IPS-18a (cell line): Measurements from ENCODE around the gene CHD5.

ENCODE experiments used
- H3K27ac ChIP-seq: one replicate; pipeline ENCODE4 v1.5.1; 2013; ENCODE audit warnings: low read length
- H3K27me3 ChIP-seq: one replicate; pipeline ENCODE4 v1.6.1; 2013; ENCODE audit warnings: mild to moderate bottlenecking, low read length; ENCODE audit not compliant: control insufficient read depth, insufficient read depth
- H3K36me3 ChIP-seq: one replicate; pipeline ENCODE4 v1.6.1; 2013; ENCODE audit warnings: low read depth, low read length; ENCODE audit not compliant: control insufficient read depth
- H3K4me1 ChIP-seq: one replicate; pipeline ENCODE4 v1.6.1; 2013; ENCODE audit warnings: low read depth, low read length; ENCODE audit not compliant: control insufficient read depth
- H3K4me3 ChIP-seq: one replicate; pipeline ENCODE4 v1.5.1; 2013; ENCODE audit warnings: low read length
- H3K9ac ChIP-seq: one replicate; pipeline ENCODE4 v1.6.1; 2013; ENCODE audit warnings: mild to moderate bottlenecking, low read length, moderate library complexity
- H3K9me3 ChIP-seq: one replicate; pipeline ENCODE4 v1.6.1; 2013; ENCODE audit warnings: low read depth, low read length; ENCODE audit not compliant: control insufficient read depth

Gene CHD5

DNA sequence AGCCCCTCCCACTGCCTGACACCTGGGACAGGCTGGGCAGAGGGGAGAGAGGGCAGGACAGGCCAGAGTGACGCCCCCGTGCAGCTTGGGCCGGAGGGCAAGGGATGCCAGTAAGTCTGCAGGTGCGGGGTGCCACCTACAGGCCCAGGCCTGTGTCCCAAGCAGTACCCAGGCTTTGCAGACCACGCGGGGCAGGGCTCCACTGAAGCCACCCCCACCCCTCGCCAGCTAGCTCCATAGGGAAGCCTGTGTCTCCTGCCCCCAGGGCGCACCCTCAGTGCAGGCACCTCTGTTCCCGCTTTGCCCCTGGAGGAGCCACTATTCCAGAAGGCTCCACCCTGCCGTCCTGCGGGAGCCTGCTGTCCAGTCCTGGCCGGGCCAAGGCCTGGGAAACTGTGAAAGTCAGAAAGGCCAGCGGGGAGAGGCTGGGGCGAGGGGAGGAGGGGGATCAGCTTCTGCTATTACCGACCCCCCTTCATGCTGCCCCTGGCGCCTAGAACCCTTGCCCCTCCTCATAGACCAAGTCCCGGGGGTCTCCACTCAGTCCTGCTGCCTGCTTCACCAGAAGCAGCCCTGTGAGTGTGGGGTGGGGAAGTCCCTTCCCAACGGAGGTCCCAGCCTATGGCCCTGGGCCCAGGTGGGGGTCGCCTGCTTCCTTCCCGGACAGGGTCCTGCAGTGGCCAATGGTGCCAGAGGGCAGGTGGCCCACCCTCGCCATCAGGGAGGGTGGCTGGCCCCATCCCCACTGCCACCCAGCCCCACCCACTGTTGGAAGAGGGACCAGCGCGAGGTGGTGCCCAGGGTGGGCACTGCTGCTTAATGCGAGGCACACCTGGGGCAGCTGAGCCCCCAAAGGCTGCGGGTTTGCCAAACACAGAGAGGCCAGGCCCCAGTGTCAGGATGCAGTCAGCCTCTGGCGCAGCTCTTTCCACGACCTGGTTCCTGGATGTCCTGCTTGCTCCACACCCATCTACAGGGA is 80.0 kb downstream of the CHD5 start:
- no peaks in the 10 kb centered on the region for H3K4me1 ChIP-seq
- no peaks in the 10 kb centered on the region for H3K27me3 ChIP-seq
- H3K36me3 ChIP-seq = no peaks in the 10 kb centered on the region
- no peaks in the 10 kb centered on the region for H3K9me3 ChIP-seq
- no peak overlapping the region for H3K27ac ChIP-seq
- no peak overlapping the region for H3K4me3 ChIP-seq
- H3K9ac ChIP-seq = no peak overlapping the region

DNA sequence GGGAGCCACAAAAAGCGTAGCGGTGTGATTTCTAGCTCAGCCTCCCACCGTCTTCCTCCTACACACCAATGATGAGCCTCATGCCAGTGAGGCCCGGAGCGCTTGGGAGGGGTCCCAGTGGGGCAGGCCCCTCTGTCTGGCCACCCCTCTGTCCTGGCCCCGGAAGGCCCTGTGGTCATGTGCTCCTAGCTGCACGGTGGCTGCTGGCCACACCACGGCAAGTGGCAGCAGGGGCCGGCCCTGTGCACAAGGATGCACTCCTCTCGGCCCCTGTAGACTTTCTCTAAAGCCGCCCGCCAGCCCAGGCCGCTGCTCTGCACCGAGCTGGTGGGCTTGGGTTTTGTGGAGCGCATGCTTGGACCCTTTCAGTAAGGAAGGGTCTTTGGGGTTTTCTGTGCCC is 80.8 kb downstream of the CHD5 start:
- no peaks in the 10 kb centered on the region for H3K36me3 ChIP-seq
- H3K27me3 ChIP-seq = no peaks in the 10 kb centered on the region
- H3K27ac ChIP-seq = no peak overlapping the region
- no peaks in the 10 kb centered on the region for H3K9me3 ChIP-seq
- no peak overlapping the region for H3K4me3 ChIP-seq
- H3K4me1 ChIP-seq = no peaks in the 10 kb centered on the region
- no peak overlapping the region for H3K9ac ChIP-seq

- no peak overlapping the region for H3K4me3 ChIP-seq
- H3K9ac ChIP-seq = no peak overlapping the region
- H3K36me3 ChIP-seq = no peaks in the 10 kb centered on the region
- H3K27me3 ChIP-seq = no peaks in the 10 kb centered on the region
- no peaks in the 10 kb centered on the region for H3K9me3 ChIP-seq
- no peaks in the 10 kb centered on the region for H3K4me1 ChIP-seq
- H3K27ac ChIP-seq = no peak overlapping the region
Observed at GRCh38 chr1:6098303-6099215, 81.6 kb downstream of the CHD5 start.

DNA sequence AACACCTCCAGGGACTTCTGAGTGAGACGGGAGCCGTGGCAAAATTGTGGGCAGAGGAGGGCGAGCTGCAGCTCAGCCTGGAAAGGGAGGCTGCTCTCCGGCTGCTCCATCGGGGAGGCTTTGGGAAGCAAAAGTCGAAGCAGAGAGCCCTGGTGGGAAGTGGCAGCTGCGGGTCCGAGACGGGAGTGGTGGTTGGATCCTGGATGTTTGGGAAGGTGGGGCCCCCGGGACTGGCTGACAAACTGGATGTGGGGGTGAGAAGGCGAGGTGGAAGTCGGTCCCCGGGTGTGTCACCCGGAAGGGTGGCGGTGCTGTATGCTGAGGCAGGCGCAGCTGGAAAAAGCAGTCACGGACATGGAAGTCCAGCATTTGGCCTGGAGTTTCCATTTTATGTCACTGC is 82.3 kb downstream of the CHD5 start:
- Histone ChIP-seq H3K27me3 (no peaks in the 10 kb centered on the region), H3K4me1 (no peaks in the 10 kb centered on the region), H3K4me3 (no peak overlapping the region), H3K36me3 (no peaks in the 10 kb centered on the region), H3K9ac (no peak overlapping the region), H3K9me3 (no peaks in the 10 kb centered on the region), H3K27ac (no peak overlapping the region)

GRCh38 chr1:6097117-6097595 is 83.0 kb downstream of the CHD5 start:
- no peaks in the 10 kb centered on the region for H3K27me3 ChIP-seq
- H3K9me3 ChIP-seq = no peaks in the 10 kb centered on the region
- no peaks in the 10 kb centered on the region for H3K4me1 ChIP-seq
- no peak overlapping the region for H3K9ac ChIP-seq
- H3K36me3 ChIP-seq = no peaks in the 10 kb centered on the region
- H3K4me3 ChIP-seq = no peak overlapping the region
- H3K27ac ChIP-seq = no peak overlapping the region

- Histone ChIP-seq H3K9ac (no peak overlapping the region), H3K27me3 (no peaks in the 10 kb centered on the region), H3K9me3 (no peaks in the 10 kb centered on the region), H3K27ac (no peak overlapping the region), H3K36me3 (no peaks in the 10 kb centered on the region), H3K4me1 (no peaks in the 10 kb centered on the region), H3K4me3 (no peak overlapping the region)
Observed at GRCh38 chr1:6096243-6097116, 83.6 kb downstream of the CHD5 start.

- Histone ChIP-seq H3K9me3 (no peaks in the 10 kb centered on the region), H3K4me3 (no peak overlapping the region), H3K27ac (no peak overlapping the region), H3K36me3 (no peaks in the 10 kb centered on the region), H3K4me1 (no peaks in the 10 kb centered on the region), H3K9ac (no peak overlapping the region), H3K27me3 (no peaks in the 10 kb centered on the region)
Observed at GRCh38 chr1:6095511-6096242, 84.4 kb downstream of the CHD5 start.

GRCh38 chr1:6094801-6095505 is 85.2 kb downstream of the CHD5 start:
- Histone ChIP-seq H3K4me3 (no peak overlapping the region), H3K27me3 (no peaks in the 10 kb centered on the region), H3K36me3 (no peaks in the 10 kb centered on the region), H3K27ac (no peak overlapping the region), H3K9me3 (no peaks in the 10 kb centered on the region), H3K4me1 (no peaks in the 10 kb centered on the region), H3K9ac (no peak overlapping the region)

DNA sequence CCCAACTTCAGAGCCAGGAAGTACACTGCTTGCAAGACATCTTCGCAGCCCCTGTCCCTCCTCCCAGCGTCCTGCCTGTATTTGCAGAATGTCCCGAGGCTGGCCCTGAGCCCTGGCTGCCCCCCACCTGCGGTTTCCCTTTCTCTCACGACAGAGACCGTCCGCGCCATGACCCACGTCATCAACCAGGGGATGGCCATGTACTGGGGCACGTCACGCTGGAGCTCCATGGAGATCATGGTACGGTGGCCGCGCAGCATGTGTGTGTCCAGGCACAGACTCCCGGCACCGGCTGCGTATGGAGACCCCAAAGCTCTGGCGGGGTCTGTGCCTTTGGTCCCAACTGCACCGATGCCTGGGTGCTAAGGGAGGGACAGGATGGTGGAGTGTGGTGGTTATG is 85.9 kb downstream of the CHD5 start:
- H3K4me3 ChIP-seq = no peak overlapping the region
- H3K27me3 ChIP-seq = no peaks in the 10 kb centered on the region
- no peaks in the 10 kb centered on the region for H3K9me3 ChIP-seq
- no peaks in the 10 kb centered on the region for H3K36me3 ChIP-seq
- no peak overlapping the region for H3K27ac ChIP-seq
- no peaks in the 10 kb centered on the region for H3K4me1 ChIP-seq
- no peak overlapping the region for H3K9ac ChIP-seq

DNA sequence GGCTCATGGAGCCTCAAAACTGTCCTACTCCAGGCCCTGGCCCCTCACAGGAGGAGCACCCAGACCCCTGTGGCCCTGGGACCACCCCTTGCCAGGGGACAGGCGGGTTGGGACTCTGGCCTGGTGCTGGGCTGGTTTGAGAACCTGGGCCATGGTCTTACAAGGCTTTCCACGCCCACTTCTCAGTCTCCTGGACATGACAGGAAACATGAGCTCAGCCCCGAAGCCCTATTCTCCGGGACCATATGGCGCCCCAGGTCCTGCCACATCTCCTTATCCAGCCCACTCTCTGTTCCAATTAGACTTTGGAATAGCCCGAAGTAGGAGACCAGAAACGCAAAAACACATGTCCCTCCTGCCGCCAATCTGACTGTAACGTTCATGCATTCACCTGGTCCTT is 86.5 kb downstream of the CHD5 start:
- no peak overlapping the region for H3K9ac ChIP-seq
- no peak overlapping the region for H3K27ac ChIP-seq
- no peaks in the 10 kb centered on the region for H3K4me1 ChIP-seq
- no peaks in the 10 kb centered on the region for H3K36me3 ChIP-seq
- H3K9me3 ChIP-seq = no peaks in the 10 kb centered on the region
- H3K27me3 ChIP-seq = no peaks in the 10 kb centered on the region
- H3K4me3 ChIP-seq = no peak overlapping the region
